CD14-positive monocyte (primary cell): ENCODE results near the gene BOLA3. TPM values are rescaled to one million over a fixed set of nuclear protein-coding genes. Genes with fewer than 3 reads are reported as not detected.

Source experiments
- DNase-seq, 3 donors: peaks; one replicate each; pipeline ENCODE4 v3.0.0-alpha.2; 2011 to 2022
- H2AFZ ChIP-seq: 2 replicates; pipeline ENCODE4 v1.6.0; 2012; ENCODE audit warnings: mild to moderate bottlenecking, low read depth, low read length, inconsistent platforms; ENCODE audit not compliant: insufficient read depth, poor library complexity, severe bottlenecking
- H3K27ac ChIP-seq, 2 donors: 1 replicate in 1 of 2; 2 replicates in 1 of 2; pipeline ENCODE4 v1.5.1; 2012 to 2013; ENCODE audit warnings: low read length in 2 of 2, control low read depth in 1 of 2, inconsistent platforms in 1 of 2, low read depth in 1 of 2, mild to moderate bottlenecking in 1 of 2
- H3K27me3 ChIP-seq, 2 donors: one replicate each; pipeline versions ENCODE4 v1.6.0 to v1.6.1; 2011 to 2013; ENCODE audit warnings: low read length in 2 of 2; ENCODE audit not compliant: control insufficient read depth in 2 of 2, insufficient read depth in 2 of 2
- H3K36me3 ChIP-seq, 2 donors: replicated peaks in 1 of 2; 1 replicate in 1 of 2; 2 replicates in 1 of 2; pipeline versions ENCODE4 v1.5.1 to v1.6.1; 2012 to 2013; ENCODE audit warnings: low read length in 2 of 2, control low read depth in 1 of 2, inconsistent platforms in 1 of 2, mild to moderate bottlenecking in 1 of 2; ENCODE audit not compliant: insufficient read depth in 2 of 2, control insufficient read depth in 1 of 2
- H3K4me1 ChIP-seq, 2 donors: 1 replicate in 1 of 2; 2 replicates in 1 of 2; pipeline versions ENCODE4 v1.5.1 to v1.6.1; 2012 to 2013; ENCODE audit warnings: low read length in 2 of 2, control low read depth in 1 of 2, inconsistent platforms in 1 of 2, mild to moderate bottlenecking in 1 of 2, moderate library complexity in 1 of 2; ENCODE audit not compliant: insufficient read depth in 2 of 2, control insufficient read depth in 1 of 2
- H3K4me2 ChIP-seq: replicated peaks from 2 replicates; pipeline ENCODE3; 2012; ENCODE audit warnings: low read length, moderate library complexity, mild to moderate bottlenecking; ENCODE audit not compliant: poor library complexity, severe bottlenecking; ENCODE audit errors: extremely low read depth
- H3K4me3 ChIP-seq, 3 experiments: fragments of 200-600 bp in 1 of 3; sonication (generic) in 1 of 3; replicated peaks in 1 of 3; 1 replicate in 2 of 3; 2 replicates in 1 of 3; pipeline ENCODE4 v1.5.1; 2011 to 2013; ENCODE audit warnings: low read length in 3 of 3, mild to moderate bottlenecking in 3 of 3, control low read depth in 2 of 3, low read depth in 2 of 3, inconsistent platforms in 1 of 3, moderate library complexity in 1 of 3
- H3K79me2 ChIP-seq: 2 replicates; pipeline ENCODE4 v1.6.0; 2012; ENCODE audit warnings: mild to moderate bottlenecking, control low read depth, inconsistent platforms, low read length, moderate library complexity; ENCODE audit not compliant: insufficient read depth
- H3K9ac ChIP-seq: 2 replicates; pipeline ENCODE4 v1.6.0; 2017; ENCODE audit warnings: low read length, mild to moderate bottlenecking; ENCODE audit not compliant: insufficient read depth, poor library complexity, severe bottlenecking
- H3K9me3 ChIP-seq, 2 donors: replicated peaks in 1 of 2; 1 replicate in 1 of 2; 2 replicates in 1 of 2; pipeline versions ENCODE4 v1.5.1 to v1.6.1; 2012 to 2013; ENCODE audit warnings: low read length in 2 of 2, control low read depth in 1 of 2; ENCODE audit not compliant: control insufficient read depth in 1 of 2, insufficient read depth in 1 of 2
- H4K20me1 ChIP-seq: 2 replicates; pipeline ENCODE4 v1.6.0; 2012; ENCODE audit warnings: mild to moderate bottlenecking, low read length, control low read depth, moderate library complexity; ENCODE audit not compliant: insufficient read depth
- H3K27ac Mint-ChIP-seq, 7 donors: one replicate each; pipeline ENCODE4 v1.8.0; 2020; ENCODE audit warnings: mild to moderate bottlenecking in 7 of 7, mixed read lengths in 7 of 7, moderate library complexity in 6 of 7, inconsistent platforms in 2 of 7
- H3K27me3 Mint-ChIP-seq, 3 donors: one replicate each; pipeline ENCODE4 v1.8.0; 2021 to 2022; ENCODE audit warnings: low read depth in 3 of 3, mild to moderate bottlenecking in 3 of 3, mixed read lengths in 3 of 3, moderate library complexity in 3 of 3, inconsistent platforms in 1 of 3
- H3K36me3 Mint-ChIP-seq, 2 donors: one replicate each; pipeline ENCODE4 v1.8.0; 2020; ENCODE audit warnings: mixed read lengths in 2 of 2, inconsistent platforms in 1 of 2, mild to moderate bottlenecking in 1 of 2
- H3K4me1 Mint-ChIP-seq: one replicate; pipeline ENCODE4 v1.8.0; 2020; ENCODE audit warnings: mild to moderate bottlenecking, mixed read lengths
- H3K4me3 Mint-ChIP-seq, 2 donors: one replicate each; pipeline ENCODE4 v1.8.0; 2020; ENCODE audit warnings: mild to moderate bottlenecking in 2 of 2, mixed read lengths in 2 of 2, moderate library complexity in 1 of 2
- H3K9me3 Mint-ChIP-seq, 7 donors: one replicate each; pipeline ENCODE4 v1.8.0; 2020 to 2022; ENCODE audit warnings: mixed read lengths in 7 of 7, mild to moderate bottlenecking in 6 of 7, moderate library complexity in 6 of 7, inconsistent platforms in 2 of 7
- WGBS: methylation state at CpG from one replicate; pipeline ENCODE4 v1.1.5; 2013; ENCODE audit warnings: missing lambda C conversion rate; ENCODE audit not compliant: insufficient coverage; 5-methylcytosine and 5-hydroxymethylcytosine counted together
- intact Hi-C, 2 donors: fragments of 100-400 bp; cut with micrococcal nuclease; formaldehyde crosslinking; loops; one replicate each; pipeline versions ENCODE4 v1.15.0 to v1.15.1; 2023
- polyA plus RNA-seq, 3 donors: library from polyadenylated mRNA; depleted of rRNA in 1 of 3; unstranded in 2 of 3; stranded (reverse) in 1 of 3; fragments of 300-500 nt in 2 of 3; fragments of >200 nt in 1 of 3; fragmentation: Illumina TruSeq in 2 of 3; gene quantifications; 1 replicate in 2 of 3; 2 replicates in 1 of 3; pipeline ENCODE4 v1.2.3, GENCODE V29; 2012 to 2021
- TF ChIP-seq, protein P1 (sequence below): fragments of 200-600 bp; IDR thresholded peaks from one replicate; pipeline ENCODE4 v1.8.0; 2022; ENCODE audit warnings: antibody characterized with exemption, mild to moderate bottlenecking

The BOLA3 gene
- polyA plus RNA-seq, 3 donors = 3.9 to 8.0 (median 7.7) TPM

DNA sequence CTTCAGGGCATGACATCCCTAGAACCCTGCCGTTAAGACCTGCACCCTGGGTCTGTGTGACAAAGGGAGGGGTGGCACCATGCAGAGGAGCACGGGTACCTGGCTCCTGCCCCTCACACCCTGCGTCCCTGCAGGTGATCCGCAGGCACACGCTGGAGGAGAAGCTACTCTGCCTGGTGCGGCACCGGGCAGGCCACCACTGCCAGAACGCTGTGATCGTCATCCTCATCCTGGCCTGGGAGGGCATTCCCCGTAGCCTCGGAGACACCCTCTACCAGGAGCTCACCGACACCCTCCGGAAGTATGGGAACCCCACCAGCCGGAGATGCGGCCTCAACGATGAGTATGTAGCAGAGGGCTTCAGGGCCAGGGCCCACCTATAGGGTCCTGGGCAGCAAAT, 60.0 kb downstream of the BOLA3 start:
- Histone ChIP-seq H3K27me3 (no peaks in the 10 kb centered on the region), H3K4me1 (no peaks in the 10 kb centered on the region), H3K4me3 (no peak overlapping the region), H3K27ac (no peak overlapping the region), H3K9ac (no peak overlapping the region), H3K4me2 (no peak overlapping the region), H4K20me1 (peaks cover 99% of the 10 kb centered on the region), H2AFZ (no peak overlapping the region), H3K36me3 (peaks cover 93 to 100% of the 10 kb centered on the region in 2 donors), H3K79me2 (peaks cover 36% of the 10 kb centered on the region), H3K9me3 (no peaks in the 10 kb centered on the region)
- TF ChIP-seq, protein P1, sequence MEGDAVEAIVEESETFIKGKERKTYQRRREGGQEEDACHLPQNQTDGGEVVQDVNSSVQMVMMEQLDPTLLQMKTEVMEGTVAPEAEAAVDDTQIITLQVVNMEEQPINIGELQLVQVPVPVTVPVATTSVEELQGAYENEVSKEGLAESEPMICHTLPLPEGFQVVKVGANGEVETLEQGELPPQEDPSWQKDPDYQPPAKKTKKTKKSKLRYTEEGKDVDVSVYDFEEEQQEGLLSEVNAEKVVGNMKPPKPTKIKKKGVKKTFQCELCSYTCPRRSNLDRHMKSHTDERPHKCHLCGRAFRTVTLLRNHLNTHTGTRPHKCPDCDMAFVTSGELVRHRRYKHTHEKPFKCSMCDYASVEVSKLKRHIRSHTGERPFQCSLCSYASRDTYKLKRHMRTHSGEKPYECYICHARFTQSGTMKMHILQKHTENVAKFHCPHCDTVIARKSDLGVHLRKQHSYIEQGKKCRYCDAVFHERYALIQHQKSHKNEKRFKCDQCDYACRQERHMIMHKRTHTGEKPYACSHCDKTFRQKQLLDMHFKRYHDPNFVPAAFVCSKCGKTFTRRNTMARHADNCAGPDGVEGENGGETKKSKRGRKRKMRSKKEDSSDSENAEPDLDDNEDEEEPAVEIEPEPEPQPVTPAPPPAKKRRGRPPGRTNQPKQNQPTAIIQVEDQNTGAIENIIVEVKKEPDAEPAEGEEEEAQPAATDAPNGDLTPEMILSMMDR = no peak
- Mint-ChIP-seq H3K36me3 (peaks cover 78 to 97% of the 10 kb centered on the region in 2 donors), H3K4me3 (no peak overlapping the region), H3K4me1 (no peaks in the 10 kb centered on the region), H3K27ac (no peak overlapping the region), H3K9me3 (no peaks in the 10 kb centered on the region), H3K27me3 (no peaks in the 10 kb centered on the region)
- intact Hi-C loops = no loop called here
- 97% methylated on average over 13 of the region's 16 CpGs for WGBS
- DNase-seq = no peak

DNA sequence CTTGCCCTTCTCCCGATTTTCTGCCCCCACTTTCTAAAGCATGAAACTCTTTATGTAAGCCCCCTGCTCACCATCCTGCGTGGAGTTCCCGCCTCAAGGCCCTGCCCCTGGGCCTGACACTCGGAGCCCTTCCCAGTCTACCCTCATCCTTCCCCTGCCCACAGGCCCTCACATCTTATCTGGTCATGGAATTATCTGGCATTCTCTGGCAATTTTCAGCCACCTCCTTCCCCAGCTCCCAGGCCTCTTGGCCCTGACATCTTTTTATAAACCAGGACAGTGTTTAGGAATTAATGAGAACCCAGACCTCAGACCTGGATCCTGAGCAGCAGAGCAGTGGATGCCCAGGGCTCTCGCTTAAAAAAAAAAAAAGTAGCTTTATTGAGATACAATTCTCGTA, 61.7 kb downstream of the BOLA3 start:
- intact Hi-C loops = no loop called here
- Histone ChIP-seq H4K20me1 (peaks cover 99% of the 10 kb centered on the region), H3K27me3 (no peaks in the 10 kb centered on the region), H3K9me3 (no peaks in the 10 kb centered on the region), H3K4me1 (peaks cover 1 to 2% of the 10 kb centered on the region in 2 donors), H2AFZ (no peak overlapping the region), H3K4me3 (no peak overlapping the region), H3K36me3 (peaks cover 93 to 100% of the 10 kb centered on the region in 2 donors), H3K9ac (no peak overlapping the region), H3K27ac (no peak overlapping the region), H3K79me2 (peaks cover 53% of the 10 kb centered on the region), H3K4me2 (no peak overlapping the region)
- WGBS = 86% methylated on average over 3 of the region's 6 CpGs
- no peak for DNase-seq
- no peaks in the 10 kb centered on the region for H3K27me3 Mint-ChIP-seq
- peak overlapping the region in 2 of 7 donors; percentile 38 to 54 for H3K27ac Mint-ChIP-seq
- peaks cover 3% of the 10 kb centered on the region for H3K4me1 Mint-ChIP-seq
- H3K36me3 Mint-ChIP-seq = peaks cover 82 to 97% of the 10 kb centered on the region in 2 donors
- no peak overlapping the region for H3K4me3 Mint-ChIP-seq
- H3K9me3 Mint-ChIP-seq = no peaks in the 10 kb centered on the region
- TF ChIP-seq, protein P1 = no peak

Other genes starting within 250 kb of the BOLA3 start
- 100 to 1,000 TPM in 2 of 3 donors, 10 to 100 TPM in 1; 62.9 to 129 (median 123) TPM for gene DGUOK, start 221.0 kb downstream of the BOLA3 start, polyA plus RNA-seq
- 10 to 100 TPM in 1 of 3 donors, 1 to 10 TPM in 1, under 1 TPM in 1; 0.79 to 18.6 (median 1.4) TPM for gene TET3, start 163.0 kb downstream of the BOLA3 start, polyA plus RNA-seq
- gene MOB1A, start 31.0 kb upstream of the BOLA3 start, polyA plus RNA-seq = 100 to 1,000 TPM in 2 of 3 donors, 10 to 100 TPM in 1; 55.0 to 367 (median 285) TPM
- gene MTHFD2, start 50.7 kb upstream of the BOLA3 start, polyA plus RNA-seq = 10 to 100 TPM; 24.1 to 39.4 (median 38.5) TPM
- gene SLC4A5, start 195.5 kb upstream of the BOLA3 start, polyA plus RNA-seq = 1 to 10 TPM in 1 of 3 donors, under 1 TPM in 1, not detected in 1; 0.10 to 1.1 TPM
- gene DCTN1, start 232.4 kb upstream of the BOLA3 start, polyA plus RNA-seq = 10 to 100 TPM; 27.7 to 45.5 (median 45.5) TPM